Stimulated activated CD4-positive, alpha-beta T cell treated with anti-CD3 and anti-CD28 coated beads, Interleukin-4, amount 100 ng/mL, for 24 hours (primary cell): ENCODE data around the gene ARAP2.
A peak's percentile ranks its signal among the peaks of the same experiment; 100 is the strongest.

Experiments used
- DNase-seq: peaks from one replicate; pipeline ENCODE4 v3.0.0-alpha.2; 2020

Gene ARAP2

GRCh38 chr4:36244257-36245082, at the start of gene ARAP2:
ARAP2 (minus strand) TSS chr4:36244514; CDS start chr4:36229486, 15,028 bp downstream.
- peak; percentile 67 for DNase-seq

GRCh38 chr4:36292556-36293188, 48.4 kb upstream of the ARAP2 start:
- DNase-seq, result no peak

GRCh38 chr4:36290641-36291040, 46.3 kb upstream of the ARAP2 start:
- DNase-seq, result no peak

GRCh38 chr4:36288731-36289426, 44.6 kb upstream of the ARAP2 start:
- DNase-seq, result no peak

- DNase-seq, result no peak
These were observed 42.2 kb upstream of the ARAP2 start for GRCh38 chr4:36286481-36286871.

- DNase-seq, result peak; percentile 71
These were observed 41.6 kb upstream of the ARAP2 start for GRCh38 chr4:36285784-36286480.

GRCh38 chr4:36283912-36284465, 39.7 kb upstream of the ARAP2 start:
- DNase-seq, result no peak

- DNase-seq, result no peak
These were observed 38.3 kb upstream of the ARAP2 start for GRCh38 chr4:36282503-36283030.

- peak; percentile 36 for DNase-seq
These were observed 37.2 kb upstream of the ARAP2 start, which contains the start of gene DTHD1 for GRCh38 chr4:36281384-36282106. DTHD1 (plus strand) TSS chr4:36281616; CDS start chr4:36281759, 143 bp downstream.

- DNase-seq, result no peak
These were observed 36.2 kb upstream of the ARAP2 start for GRCh38 chr4:36280555-36280954.

- DNase-seq, result no peak
These were observed 34.5 kb upstream of the ARAP2 start for GRCh38 chr4:36278789-36279188.

GRCh38 chr4:36277533-36277932, 33.2 kb upstream of the ARAP2 start:
- no peak for DNase-seq

- DNase-seq, result no peak
These were observed 29.8 kb upstream of the ARAP2 start for GRCh38 chr4:36274158-36274557.

GRCh38 chr4:36273276-36273675, 29.0 kb upstream of the ARAP2 start:
- DNase-seq, result no peak

GRCh38 chr4:36269533-36270173, 25.3 kb upstream of the ARAP2 start:
- DNase-seq, result no peak

GRCh38 chr4:36269101-36269500, 24.8 kb upstream of the ARAP2 start:
- peak; percentile 24 for DNase-seq

GRCh38 chr4:36267486-36268268, 23.4 kb upstream of the ARAP2 start:
- no peak for DNase-seq

GRCh38 chr4:36264207-36264826, 20.0 kb upstream of the ARAP2 start:
- DNase-seq, result no peak

GRCh38 chr4:36260731-36261130, 16.4 kb upstream of the ARAP2 start:
- no peak for DNase-seq

- DNase-seq, result no peak
These were observed 12.1 kb upstream of the ARAP2 start for GRCh38 chr4:36256398-36256891.
